ENCODE results near the gene FLT4. TPM values are rescaled to one million over a fixed set of nuclear protein-coding genes. Genes with fewer than 3 reads are reported as not detected.

Gene FLT4
- polyA plus RNA-seq, 1 donor (not counting 4 experiments of a cell fraction or from before 2014, with no cell fraction given), result not detected

GRCh38 chr5:180558232-180558631 is 91.2 kb downstream of the FLT4 start:
- dilution Hi-C loops (cut with MboI; ENCODE audit: extremely low pct_ligation_motif_present, low sequenced_read_pairs), result no loop called here
- no peaks in the 10 kb centered on the region for H3K9me1 ChIP-seq (ENCODE audit: control insufficient read depth, extremely low read depth, insufficient read depth, low read length)
- DNase-seq (ENCODE audit: low read depth, low spot score), result no peak
- H3K27me3 ChIP-seq (ENCODE audit: control insufficient read depth, extremely low read depth, insufficient read depth, low read length), result no peaks in the 10 kb centered on the region
- peaks cover 54% of the 10 kb centered on the region for H3K79me2 ChIP-seq (ENCODE audit: control insufficient read depth, insufficient read depth, low read length)
- H3K4me3 ChIP-seq (ENCODE audit: control insufficient read depth in 2 of 3, extremely low read depth in 1 of 3, insufficient read depth in 2 of 3, low read depth in 1 of 3, low read length in 3 of 3), result no peak overlapping the region
- H3K36me3 ChIP-seq (ENCODE audit: control insufficient read depth in 2 of 2, extremely low read depth in 1 of 2, insufficient read depth in 2 of 2, low read length in 2 of 2), result peaks cover 0 to 3% of the 10 kb centered on the region in 2 experiments
- H4K20me1 ChIP-seq (ENCODE audit: control insufficient read depth, extremely low read depth, insufficient read depth, low read length), result peaks cover 4% of the 10 kb centered on the region
- H3K9ac ChIP-seq (ENCODE audit: control insufficient read depth, extremely low read depth, insufficient read depth, low read length), result no peak overlapping the region
- no peak overlapping the region for H2AFZ ChIP-seq (ENCODE audit: control insufficient read depth, low read length)
- no peaks in the 10 kb centered on the region for H3K9me3 ChIP-seq (ENCODE audit: control insufficient read depth, low read depth, low read length)
- H3K27ac ChIP-seq (ENCODE audit: control insufficient read depth, insufficient read depth, low read length), result no peak overlapping the region
- TF ChIP-seq CTCF (optimal IDR thresholded peaks at IDR 0.05 in 1 of 3, IDR thresholded peaks at IDR 0.05 in 1 of 3, conservative IDR thresholded peaks at IDR 0.05 in 1 of 3; ENCODE audit: extremely low read depth in 1 of 3, insufficient read depth in 2 of 3, low read length in 3 of 3) (no peak), EZH2 (IDR thresholded peaks at IDR 0.05; ENCODE audit: low read length) (no peak)
- FAIRE-seq, result no peak
- H3K4me2 ChIP-seq (ENCODE audit: control insufficient read depth, extremely low read depth, insufficient read depth, low read depth, low read length), result no peak overlapping the region
- H3K4me1 ChIP-seq (ENCODE audit: control insufficient read depth, extremely low read depth, insufficient read depth, low read length), result no peaks in the 10 kb centered on the region

- no peak for FAIRE-seq
- no peak for TF ChIP-seq EZH2 (IDR thresholded peaks at IDR 0.05; ENCODE audit: low read length)
- TF ChIP-seq CTCF (optimal IDR thresholded peaks at IDR 0.05 in 1 of 3, IDR thresholded peaks at IDR 0.05 in 1 of 3, conservative IDR thresholded peaks at IDR 0.05 in 1 of 3; ENCODE audit: extremely low read depth in 1 of 3, insufficient read depth in 2 of 3, low read length in 3 of 3), result no peak
- no peak overlapping the region for H3K9ac ChIP-seq (ENCODE audit: control insufficient read depth, extremely low read depth, insufficient read depth, low read length)
- peaks cover 50% of the 10 kb centered on the region for H3K79me2 ChIP-seq (ENCODE audit: control insufficient read depth, insufficient read depth, low read length)
- no peaks in the 10 kb centered on the region for H3K27me3 ChIP-seq (ENCODE audit: control insufficient read depth, extremely low read depth, insufficient read depth, low read length)
- H3K36me3 ChIP-seq (ENCODE audit: control insufficient read depth in 2 of 2, extremely low read depth in 1 of 2, insufficient read depth in 2 of 2, low read length in 2 of 2), result peaks cover 0 to 2% of the 10 kb centered on the region in 2 experiments
- no peak overlapping the region for H3K27ac ChIP-seq (ENCODE audit: control insufficient read depth, insufficient read depth, low read length)
- no peak overlapping the region for H2AFZ ChIP-seq (ENCODE audit: control insufficient read depth, low read length)
- H3K4me2 ChIP-seq (ENCODE audit: control insufficient read depth, extremely low read depth, insufficient read depth, low read depth, low read length), result no peak overlapping the region
- H3K9me1 ChIP-seq (ENCODE audit: control insufficient read depth, extremely low read depth, insufficient read depth, low read length), result no peaks in the 10 kb centered on the region
- dilution Hi-C loops (cut with MboI; ENCODE audit: extremely low pct_ligation_motif_present, low sequenced_read_pairs), result no loop called here
- DNase-seq (ENCODE audit: low read depth, low spot score), result no peak
- no peaks in the 10 kb centered on the region for H3K4me1 ChIP-seq (ENCODE audit: control insufficient read depth, extremely low read depth, insufficient read depth, low read length)
- H3K9me3 ChIP-seq (ENCODE audit: control insufficient read depth, low read depth, low read length), result no peaks in the 10 kb centered on the region
- H3K4me3 ChIP-seq (ENCODE audit: control insufficient read depth in 2 of 3, extremely low read depth in 1 of 3, insufficient read depth in 2 of 3, low read depth in 1 of 3, low read length in 3 of 3), result no peak overlapping the region
- H4K20me1 ChIP-seq (ENCODE audit: control insufficient read depth, extremely low read depth, insufficient read depth, low read length), result peaks cover 4% of the 10 kb centered on the region
Observed at GRCh38 chr5:180557217-180557809, 92.1 kb downstream of the FLT4 start.
